MV-4-11 (cell line): ENCODE results near the gene TBC1D25.

Experiments used
- DNase-seq: peaks from one replicate; lab custom pipeline; 2025; lab: John Stamatoyannopoulos, UW

The TBC1D25 gene

GRCh38 chrX:48601741-48602394 is 62.4 kb downstream of the TBC1D25 start:
- no peak for DNase-seq

GRCh38 chrX:48604701-48605100 is 65.2 kb downstream of the TBC1D25 start:
- DNase-seq = no peak

GRCh38 chrX:48606091-48606490 is 66.6 kb downstream of the TBC1D25 start:
- DNase-seq = no peak

GRCh38 chrX:48611703-48612102 is 72.2 kb downstream of the TBC1D25 start:
- no peak for DNase-seq
